Stimulated activated CD4-positive, alpha-beta T cell treated with anti-CD3 and anti-CD28 coated beads, Interleukin-15, amount 100 ng/mL, for 1 hour (primary cell): ENCODE data around the gene JAM2.
"Not testable (repeated sequence)": the region's sequence is repeated elsewhere in the genome, so short reads cannot be mapped to it uniquely, and the experiment has no call there.

Experiments
- DNase-seq, 2 donors: peaks; one replicate each; pipeline ENCODE4 v3.0.0-alpha.2; 2020; ENCODE audit warnings: low read depth in 1 of 2, low spot score in 1 of 2

The JAM2 gene

GRCh38 chr21:25638660-25639550, at the start of gene JAM2:
Gene JAM2 (plus strand): TSS chr21:25639258. CDS start chr21:25639822, 564 bp downstream.
- DNase-seq: peak in 1 of 2 donors; percentile 26

- no peak for DNase-seq
These were observed 49.2 kb upstream of the JAM2 start for GRCh38 chr21:25589887-25590286.

- peak; percentile 70 to 79 for DNase-seq
These were observed 31.7 kb upstream of the JAM2 start, which contains the start of gene MRPL39 for GRCh38 chr21:25607151-25608043. Gene MRPL39 (minus strand): TSS chr21:25607481. CDS start chr21:25607475, 6 bp downstream.

GRCh38 chr21:25608044-25608737, 30.9 kb upstream of the JAM2 start:
- DNase-seq: peak; percentile 42 to 64

- DNase-seq: no peak
These were observed 24.6 kb upstream of the JAM2 start for GRCh38 chr21:25614441-25614840.

GRCh38 chr21:25615880-25616279, 23.2 kb upstream of the JAM2 start:
- DNase-seq: no peak

GRCh38 chr21:25619198-25619597, 19.9 kb upstream of the JAM2 start:
- DNase-seq: no peak

- DNase-seq: no peak
These were observed 14.5 kb upstream of the JAM2 start for GRCh38 chr21:25624511-25624910.

GRCh38 chr21:25625036-25625435, 14.0 kb upstream of the JAM2 start:
- DNase-seq: no peak

- not testable (repeated sequence) for DNase-seq
These were observed 13.1 kb upstream of the JAM2 start for GRCh38 chr21:25625776-25626555.

GRCh38 chr21:25626757-25627156, 12.3 kb upstream of the JAM2 start:
- DNase-seq: no peak

GRCh38 chr21:25632296-25632695, 6.8 kb upstream of the JAM2 start:
- no peak for DNase-seq

GRCh38 chr21:25635310-25635709, 3.7 kb upstream of the JAM2 start:
- no peak for DNase-seq

- DNase-seq: no peak
These were observed 2.3 kb upstream of the JAM2 start for GRCh38 chr21:25636727-25637126.

- no peak for DNase-seq
These were observed 1.0 kb upstream of the JAM2 start for GRCh38 chr21:25637851-25638659.

GRCh38 chr21:25639551-25640201, 618 bp downstream of the JAM2 start:
- DNase-seq: peak; percentile 5 to 21

- DNase-seq: no peak
These were observed 1.3 kb downstream of the JAM2 start for GRCh38 chr21:25640202-25640942.

GRCh38 chr21:25640943-25641292, 1.9 kb downstream of the JAM2 start:
- DNase-seq: no peak
